ENCODE data around the gene RAD51AP1.
"Not testable (repeated sequence)": the region's sequence is repeated elsewhere in the genome, so short reads cannot be mapped to it uniquely, and the experiment has no call there.

Gene RAD51AP1

DNA sequence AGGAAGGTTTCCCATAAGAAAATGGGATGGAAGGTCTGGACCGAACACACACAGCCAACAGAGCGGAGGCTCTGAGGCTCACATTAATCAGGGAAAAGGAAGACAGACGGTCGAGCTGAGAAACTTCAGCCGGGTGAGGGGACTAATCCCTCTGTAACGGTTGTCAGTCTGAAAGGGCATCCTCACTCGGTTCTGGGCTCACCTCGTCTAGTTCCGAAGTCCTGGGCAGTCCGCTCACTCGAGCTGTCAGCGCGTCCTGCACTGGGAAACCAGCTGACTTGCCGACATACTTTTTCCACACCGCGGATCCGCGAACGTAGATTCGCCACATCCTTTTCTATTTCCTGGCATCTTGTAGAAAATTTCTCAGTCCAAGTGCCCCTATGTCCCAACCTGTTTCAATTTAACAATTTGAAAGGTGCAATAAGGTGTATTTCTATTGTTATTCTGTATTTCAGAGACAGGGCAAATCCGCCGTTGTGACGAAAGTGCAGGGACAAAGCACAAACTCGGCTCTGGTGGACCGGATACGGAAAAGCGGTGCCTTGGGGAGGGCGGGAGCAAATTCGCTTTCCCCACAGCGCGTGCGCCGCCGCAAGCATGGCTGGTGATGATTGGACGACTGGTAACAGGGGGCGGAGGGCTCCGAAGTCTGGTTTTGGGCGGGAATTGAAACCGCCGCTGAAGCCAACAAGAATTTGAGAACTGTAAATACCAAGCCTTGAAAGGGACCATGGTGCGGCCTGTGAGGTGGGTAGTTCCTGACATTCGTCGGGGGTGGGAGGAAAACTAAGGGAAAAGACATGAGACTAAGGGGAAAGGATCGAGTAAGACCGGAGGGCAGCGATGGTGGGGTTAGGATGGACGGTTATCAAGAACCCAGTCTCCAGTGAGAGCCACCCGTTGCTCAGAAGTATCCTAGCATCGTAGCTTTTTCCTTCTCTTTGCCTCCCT lies at the start of gene RAD51AP1:
Gene RAD51AP1 (plus strand): TSS at position 684 of the 954 bp plus-strand sequence. CDS start 50 bp downstream, at position 734.
- peak; percentile 92 for DNase-seq (ENCODE audit: low read depth)

GRCh38 chr12:4489556-4489955 lies 49.1 kb upstream of the RAD51AP1 start:
- no peak for DNase-seq (ENCODE audit: low read depth)

DNA sequence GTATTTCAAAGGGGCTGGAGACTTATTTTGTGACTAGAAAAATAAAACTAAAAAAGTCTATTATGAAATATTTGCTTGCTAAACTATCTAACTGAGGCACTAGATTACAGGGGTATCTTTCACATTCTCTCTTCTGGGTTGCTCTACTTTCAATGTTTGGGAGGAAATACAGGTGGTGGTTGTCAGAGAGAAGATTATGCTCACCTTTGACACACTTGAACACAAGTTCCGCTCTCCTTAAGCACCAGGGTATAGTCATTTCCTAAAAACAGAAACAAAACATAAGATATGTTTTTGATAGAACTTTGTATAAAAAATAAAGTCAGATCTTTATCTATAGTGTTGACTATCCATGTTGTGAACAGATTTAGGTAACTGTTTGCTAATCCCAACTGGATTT lies 47.7 kb upstream of the RAD51AP1 start:
- DNase-seq (ENCODE audit: low read depth): no peak

DNA sequence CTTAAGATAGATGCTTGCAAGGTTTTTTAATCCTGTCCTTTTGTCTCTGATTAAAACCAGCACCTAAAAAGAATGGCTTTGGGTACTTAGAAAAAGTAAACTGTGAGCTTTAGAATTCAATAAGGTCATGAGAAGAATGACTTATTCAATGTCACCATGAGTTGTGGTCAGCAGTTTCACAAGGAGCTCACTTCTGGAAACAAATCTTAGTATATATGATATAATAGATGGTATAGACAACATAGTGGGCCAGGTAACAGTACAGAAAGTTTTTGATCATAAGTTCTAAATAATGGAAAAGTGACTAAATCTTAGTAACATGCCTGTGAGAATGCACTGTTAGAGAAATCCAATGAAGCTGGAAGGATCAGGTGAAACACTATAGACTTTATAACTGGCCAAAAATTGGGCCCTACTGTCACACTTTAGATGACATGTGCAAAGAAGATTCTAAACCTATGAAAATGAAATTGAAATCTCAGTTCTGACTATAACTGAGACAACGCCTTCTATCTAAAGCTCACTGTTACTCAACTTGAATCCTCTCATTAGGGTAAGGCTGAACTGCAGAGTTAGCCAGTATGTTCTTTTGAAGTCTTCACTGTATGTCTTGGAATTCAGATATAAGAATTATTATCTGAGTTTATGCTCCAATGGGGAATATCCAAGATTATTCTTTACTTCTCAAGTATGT lies 42.4 kb upstream of the RAD51AP1 start:
- no peak for DNase-seq (ENCODE audit: low read depth)

DNA sequence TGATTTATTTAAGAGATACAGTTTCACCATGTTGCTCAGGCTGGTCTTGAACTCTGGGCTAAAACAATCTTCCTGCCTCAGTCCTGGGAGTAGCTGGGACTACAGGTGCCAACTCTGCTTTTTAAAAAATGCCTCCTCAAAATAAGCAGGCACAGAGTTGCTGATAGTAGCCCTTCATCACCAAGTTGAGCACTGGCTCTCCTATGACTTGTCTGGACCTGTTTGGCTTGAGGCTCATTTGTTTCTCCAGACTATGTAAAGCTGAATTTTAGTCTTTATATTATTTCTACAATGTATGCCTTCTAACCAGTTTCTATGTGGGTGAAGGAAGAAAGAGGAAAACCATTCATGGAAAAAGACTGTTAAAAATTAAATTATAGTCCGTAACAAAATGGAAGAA lies 39.5 kb upstream of the RAD51AP1 start:
- DNase-seq (ENCODE audit: low read depth): no peak

DNA sequence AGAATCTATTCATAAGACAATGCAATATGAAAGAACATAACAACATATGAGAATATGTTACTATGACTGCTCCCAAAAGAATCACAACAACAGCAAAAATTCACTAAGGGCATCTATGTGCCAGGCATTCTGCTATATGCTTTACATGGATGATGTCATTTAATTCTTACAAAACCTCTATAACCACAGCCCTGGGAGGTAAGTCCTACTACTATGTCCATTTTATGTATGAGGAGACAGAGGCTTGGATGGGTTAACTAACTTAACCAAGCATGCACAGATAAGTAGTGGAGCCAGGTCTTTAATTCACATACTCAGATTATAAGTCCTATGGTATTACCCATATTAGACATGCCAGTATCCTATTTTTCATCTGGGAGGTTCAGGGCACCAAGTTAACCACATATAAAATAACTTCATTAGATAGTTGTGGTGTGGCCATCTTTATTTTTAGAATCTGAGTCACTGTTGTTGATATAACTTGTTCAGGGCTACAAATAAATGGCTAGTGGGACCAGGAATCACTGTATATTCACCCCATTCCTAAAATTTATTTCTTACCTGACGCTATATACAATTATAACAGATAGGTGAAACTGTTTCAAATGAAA lies 33.2 kb upstream of the RAD51AP1 start:
- DNase-seq (ENCODE audit: low read depth): no peak

- DNase-seq (ENCODE audit: low read depth): no peak
These were observed 32.3 kb upstream of the RAD51AP1 start for GRCh38 chr12:4506430-4506829.

DNA sequence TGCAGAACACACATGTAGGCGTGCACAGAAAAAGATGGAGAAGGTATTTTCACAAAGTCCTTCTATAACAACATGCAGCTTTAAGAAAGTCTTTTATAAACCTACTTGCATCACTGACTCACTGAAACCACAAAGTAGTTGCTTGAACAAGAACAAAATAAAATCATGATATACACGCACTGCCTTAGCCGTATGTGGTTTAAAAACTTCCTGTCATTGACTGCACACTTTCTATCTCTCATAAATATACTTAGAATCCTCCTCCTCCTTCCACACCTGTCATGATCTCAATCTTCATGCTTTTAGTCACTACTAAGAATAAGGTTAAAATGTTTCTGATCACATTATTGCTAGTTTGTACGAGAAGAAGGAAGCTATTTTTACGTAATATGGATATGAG lies 31.8 kb upstream of the RAD51AP1 start:
- peak; percentile 3 for DNase-seq (ENCODE audit: low read depth)

DNA sequence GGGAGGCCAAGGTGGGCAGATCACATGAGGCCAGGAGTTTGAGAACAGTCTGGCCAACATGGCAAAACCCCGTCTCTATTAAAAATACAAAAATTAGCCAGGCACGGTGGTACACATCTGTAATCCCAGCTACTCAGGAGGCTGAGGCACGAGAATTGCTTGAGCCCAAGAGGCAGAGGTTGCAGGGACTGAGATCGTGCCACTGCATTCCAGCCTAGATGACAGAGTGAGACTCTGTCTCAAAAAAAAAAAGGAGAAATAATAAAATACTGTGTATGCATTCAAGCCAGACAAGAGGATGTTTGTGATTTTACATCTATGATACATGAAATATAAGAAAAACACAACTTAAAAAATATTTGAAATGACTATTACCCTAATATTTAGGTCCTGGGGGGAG lies 30.2 kb upstream of the RAD51AP1 start:
- not testable (repeated sequence) for DNase-seq (ENCODE audit: low read depth)

DNA sequence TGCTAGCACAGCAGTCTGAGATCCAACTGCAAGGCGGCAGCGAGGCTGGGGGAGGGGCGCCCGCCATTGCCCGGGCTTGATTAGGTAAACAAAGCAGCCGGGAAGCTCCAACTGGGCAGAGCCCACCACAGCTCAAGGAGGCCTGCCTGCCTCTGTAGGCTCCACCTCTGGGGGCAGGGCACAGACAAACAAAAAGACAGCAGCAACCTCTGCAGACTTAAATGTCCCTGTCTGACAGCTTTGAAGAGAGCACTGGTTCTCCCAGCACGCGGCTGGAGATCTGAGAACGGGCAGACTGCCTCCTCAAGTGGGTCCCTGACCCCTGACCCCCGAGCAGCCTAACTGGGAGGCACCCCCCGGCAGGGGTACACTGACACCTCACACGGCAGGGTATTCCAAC lies 29.4 kb upstream of the RAD51AP1 start:
- not testable (repeated sequence) for DNase-seq (ENCODE audit: low read depth)

GRCh38 chr12:4518106-4518728 lies 20.5 kb upstream of the RAD51AP1 start:
- no peak for DNase-seq (ENCODE audit: low read depth)

GRCh38 chr12:4523443-4523842 lies 15.2 kb upstream of the RAD51AP1 start:
- not testable (repeated sequence) for DNase-seq (ENCODE audit: low read depth)

DNA sequence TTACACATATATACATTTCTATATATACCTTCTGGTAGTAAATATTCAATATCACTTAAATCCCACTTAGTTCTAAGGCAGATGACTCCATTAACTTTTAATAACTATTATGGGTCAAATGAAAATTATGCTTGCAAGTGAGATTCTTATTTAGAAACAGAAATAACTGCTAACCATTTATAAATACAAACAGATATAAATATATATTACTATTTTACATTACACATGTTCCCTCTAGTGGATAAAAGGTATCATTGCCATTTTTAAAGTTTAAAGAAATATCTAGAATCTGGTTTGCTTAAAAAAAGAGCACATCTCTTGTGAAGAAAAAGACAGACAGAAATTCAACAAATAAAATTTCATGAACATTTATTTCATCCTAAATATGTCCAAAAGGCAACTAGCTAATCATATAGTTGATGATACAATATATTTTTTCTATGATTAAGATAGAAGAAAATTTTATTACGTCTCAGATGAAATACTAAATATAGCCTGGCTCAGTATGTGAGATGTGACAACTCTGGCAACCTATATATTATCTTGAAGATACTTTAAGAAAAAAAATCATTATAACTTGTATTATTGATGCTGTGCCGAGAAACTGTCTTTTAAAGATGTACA lies 11.7 kb upstream of the RAD51AP1 start:
- DNase-seq (ENCODE audit: low read depth): no peak

- DNase-seq (ENCODE audit: low read depth): no peak
These were observed 8.5 kb upstream of the RAD51AP1 start for GRCh38 chr12:4530160-4530559.

DNA sequence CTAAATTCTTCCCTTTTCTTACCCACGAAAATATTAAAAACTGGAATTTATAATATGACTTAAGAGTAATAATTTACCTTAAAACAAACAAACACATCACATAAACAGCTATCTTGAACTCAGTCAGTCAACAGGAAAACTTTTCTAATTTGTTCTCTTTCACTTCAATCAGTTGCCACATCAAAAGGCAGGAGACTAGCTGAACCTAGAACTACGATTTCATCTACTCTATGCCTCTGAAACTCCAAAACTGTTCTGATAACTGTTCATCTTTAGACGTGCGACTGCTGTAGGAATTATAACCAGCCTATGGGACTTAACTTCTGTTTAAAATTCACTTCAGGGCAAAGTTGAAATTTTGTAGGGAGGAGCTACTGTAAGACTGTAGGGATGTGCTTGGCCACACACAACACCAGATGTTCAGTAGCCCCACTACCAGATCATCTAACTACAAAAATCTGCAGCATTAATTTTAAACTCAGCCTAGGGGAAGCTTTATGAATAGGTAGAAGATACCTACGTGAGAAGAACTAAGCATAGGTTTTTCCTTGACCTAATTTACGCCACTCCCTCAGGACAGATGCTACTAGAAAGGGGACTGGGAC lies 7.6 kb upstream of the RAD51AP1 start:
- no peak for DNase-seq (ENCODE audit: low read depth)

DNA sequence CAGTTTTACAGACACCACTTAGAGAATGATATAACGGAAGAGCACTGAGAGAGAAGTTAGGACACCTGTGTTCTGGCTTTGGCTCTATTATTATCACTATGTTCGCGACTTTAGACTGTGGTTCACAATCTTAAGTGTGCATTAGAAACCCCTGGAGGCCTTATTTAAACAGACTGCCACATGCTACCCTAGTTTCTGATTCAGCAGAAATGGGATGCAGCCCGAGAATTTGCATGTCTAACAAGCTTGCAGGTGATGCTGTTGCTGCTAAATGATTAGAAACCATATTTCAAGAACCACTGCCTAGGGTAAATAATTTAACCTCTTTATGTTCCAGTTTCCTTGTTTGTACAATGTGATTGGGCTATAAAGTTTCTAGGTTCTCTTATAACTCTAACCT lies 3.6 kb upstream of the RAD51AP1 start:
- DNase-seq (ENCODE audit: low read depth): no peak

DNA sequence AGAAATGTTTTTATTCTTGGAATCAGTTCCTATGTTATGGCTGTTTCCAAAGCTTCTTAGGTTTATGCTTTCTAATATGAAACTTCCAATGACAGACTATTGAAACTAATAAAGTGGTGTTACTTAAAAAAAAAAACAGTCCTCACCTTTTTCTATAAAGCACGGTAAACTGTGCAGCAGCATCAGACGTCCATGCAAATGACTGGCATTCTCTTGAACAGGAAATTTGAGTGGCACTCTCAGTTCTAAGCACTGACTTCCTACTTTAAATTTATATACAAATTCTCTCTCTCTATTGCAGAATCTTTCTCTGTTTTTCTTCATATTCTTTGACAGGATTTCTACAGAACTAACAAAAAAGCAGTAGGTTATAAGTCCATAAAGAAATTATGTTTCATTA lies 2.8 kb upstream of the RAD51AP1 start:
- no peak for DNase-seq (ENCODE audit: low read depth)

DNA sequence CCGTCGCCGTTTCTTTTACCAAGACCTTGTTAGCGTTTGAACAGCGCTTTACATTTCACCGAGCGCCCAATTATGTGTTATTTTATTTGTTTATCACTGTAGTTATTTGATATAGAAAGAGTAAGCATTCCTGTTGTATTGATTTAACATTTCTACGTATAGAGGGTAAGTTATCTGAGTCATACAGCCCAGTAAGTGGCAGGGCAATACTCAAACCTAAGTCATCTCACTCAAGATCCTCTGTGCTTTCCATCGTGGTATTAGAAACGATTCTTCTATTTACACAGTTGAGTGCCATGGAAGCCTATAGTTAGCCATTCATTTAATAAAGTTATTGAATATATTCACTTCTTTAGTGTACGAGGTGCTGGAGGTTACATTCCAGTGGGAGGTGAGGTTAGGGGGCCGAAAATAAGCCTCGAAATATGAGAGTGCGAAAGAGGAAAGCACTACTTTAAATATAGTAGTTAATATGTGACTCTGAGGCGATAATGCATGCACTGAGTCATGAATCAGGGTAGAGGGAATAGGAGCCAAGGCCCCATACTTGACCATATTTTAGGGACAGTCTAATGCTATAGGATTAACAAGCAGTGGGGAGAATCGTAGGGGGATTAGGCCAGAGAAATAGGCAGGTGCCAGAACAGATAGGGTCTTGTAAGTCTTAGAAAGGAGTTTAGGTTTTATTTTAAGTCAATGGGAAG lies 629 bp downstream of the RAD51AP1 start:
- DNase-seq (ENCODE audit: low read depth): no peak

DNA sequence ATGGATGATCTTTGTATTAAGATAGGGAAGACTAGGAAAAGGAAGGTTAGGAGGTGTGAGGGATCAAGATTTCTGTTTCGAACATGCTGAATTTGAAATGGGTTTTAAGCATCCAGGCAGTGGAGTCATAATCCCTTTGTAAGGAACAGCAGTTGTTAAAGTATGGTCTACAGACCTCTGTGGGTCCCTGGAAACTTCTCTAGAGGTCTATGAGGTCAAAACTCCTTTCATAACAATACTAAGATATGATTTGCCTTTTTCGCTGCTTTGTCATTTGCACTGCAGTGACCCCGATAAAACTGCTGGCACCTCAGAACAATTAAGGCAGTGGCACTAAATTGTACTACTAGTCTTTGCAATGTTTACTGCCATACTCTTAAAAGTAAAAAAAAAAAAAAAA lies 1.5 kb downstream of the RAD51AP1 start:
- DNase-seq (ENCODE audit: low read depth): no peak

DNA sequence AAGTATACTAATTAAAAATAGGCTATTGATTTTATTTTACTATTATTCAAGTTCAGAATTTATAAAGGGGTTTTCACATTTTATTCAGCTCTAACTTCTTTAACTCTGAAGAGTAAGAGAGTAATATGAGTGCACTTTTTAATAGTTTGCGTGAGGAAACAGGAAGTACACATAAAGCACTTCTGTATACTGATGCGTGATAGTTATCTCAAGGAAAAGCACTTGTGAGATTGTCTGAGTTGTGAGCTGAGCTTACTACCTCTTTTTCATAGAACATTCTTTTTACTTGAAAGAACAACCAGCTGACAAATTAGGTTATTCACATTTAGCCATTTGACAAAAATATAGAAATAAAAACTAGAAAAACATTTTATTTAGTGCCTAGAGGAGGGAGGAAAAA lies 1.9 kb downstream of the RAD51AP1 start:
- no peak for DNase-seq (ENCODE audit: low read depth)

DNA sequence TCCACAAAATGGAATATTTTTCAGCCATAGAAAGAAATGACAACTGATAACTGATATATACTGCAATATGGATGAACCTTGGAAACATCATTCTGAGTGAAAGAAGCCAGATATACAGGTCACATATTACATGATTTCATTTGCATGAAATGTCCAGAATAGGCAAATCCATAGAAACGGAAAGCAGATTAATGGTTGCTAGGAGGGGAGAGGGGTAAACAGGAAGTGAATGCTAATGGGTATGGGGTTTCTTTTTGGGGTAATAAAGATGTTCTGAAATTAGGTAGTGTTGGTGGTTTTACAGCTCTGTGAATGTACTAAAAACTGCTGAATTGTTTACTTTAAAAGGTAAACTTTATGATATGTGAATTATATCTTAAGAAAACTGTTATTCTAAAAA lies 6.5 kb downstream of the RAD51AP1 start:
- no peak for DNase-seq (ENCODE audit: low read depth)

Data from stimulated activated CD4-positive, alpha-beta T cell treated with anti-CD3 and anti-CD28 coated beads, Interleukin-2, amount 100 ng/mL, for 4 hours (primary cell).